Hematopoietic multipotent progenitor cell (in vitro differentiated cells): ENCODE measurements around the gene SLC39A7. TPM values are rescaled to one million over a fixed set of nuclear protein-coding genes. Genes with fewer than 3 reads are reported as not detected.

ENCODE experiments used
- DNase-seq, 3 donors: peaks; one replicate each; pipeline ENCODE4 v3.0.0-alpha.2; 2011 to 2015; ENCODE audit warnings: low read depth in 2 of 3, low spot score in 2 of 3
- total RNA-seq: library from RNA; depleted of rRNA; stranded (reverse); fragments of >200 nt; gene quantifications from one replicate; pipeline ENCODE4 v1.2.3, GENCODE V29; 2012

Gene SLC39A7
- total RNA-seq, 1 donor: 29.9 TPM

DNA sequence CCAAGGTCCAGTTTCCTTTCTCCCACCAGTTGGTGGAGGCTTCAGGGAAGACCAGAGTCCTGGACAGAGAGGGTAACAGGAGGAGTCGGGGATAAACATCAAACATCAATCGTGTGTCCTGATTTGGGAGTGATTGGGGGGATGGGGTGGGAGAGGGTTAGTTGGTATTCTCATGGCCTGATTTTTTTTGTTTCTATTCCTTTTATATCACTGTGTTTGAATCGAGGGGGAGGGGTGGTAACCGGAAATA, 3.4 kb downstream of the SLC39A7 start:
- DNase-seq: no peak

DNA sequence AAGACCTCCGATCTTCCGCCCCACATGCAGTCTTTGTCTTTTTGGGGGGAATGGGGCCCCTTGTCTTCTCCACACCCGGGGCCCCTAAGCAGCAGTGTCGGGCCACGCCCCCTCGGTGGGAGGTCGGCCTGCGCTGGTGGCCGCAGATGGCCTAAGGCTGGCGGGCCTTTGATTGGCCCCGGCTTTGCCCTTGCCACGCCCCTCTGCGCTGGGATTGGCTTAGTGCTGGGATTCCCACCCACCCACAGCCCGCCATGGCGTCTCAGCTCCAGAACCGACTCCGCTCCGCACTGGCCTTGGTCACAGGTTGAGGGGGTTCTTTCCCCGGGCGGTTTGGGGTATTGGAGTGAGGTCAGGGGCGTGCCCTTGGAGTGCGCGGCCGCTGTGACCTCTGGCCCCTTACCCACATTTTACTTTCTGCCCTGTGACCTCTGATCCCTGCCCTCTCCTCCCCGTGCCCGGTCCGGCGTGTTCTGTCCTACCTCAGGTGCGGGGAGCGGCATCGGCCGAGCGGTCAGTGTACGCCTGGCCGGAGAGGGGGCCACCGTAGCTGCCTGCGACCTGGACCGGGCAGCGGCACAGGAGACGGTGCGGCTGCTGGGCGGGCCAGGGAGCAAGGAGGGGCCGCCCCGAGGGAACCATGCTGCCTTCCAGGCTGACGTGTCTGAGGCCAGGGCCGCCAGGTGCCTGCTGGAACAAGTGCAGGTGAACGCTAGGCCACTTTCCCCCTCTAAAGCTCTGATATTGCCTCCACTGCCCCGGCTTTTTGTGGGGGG, 3.9 kb downstream of the SLC39A7 start, which contains the start of gene HSD17B8:
TSS of gene HSD17B8 (plus strand) at position 241 of the 776 bp plus-strand sequence. CDS start at position 255, 14 bp downstream.
- DNase-seq: peak; percentile 66 to 93 (median 91)

DNA sequence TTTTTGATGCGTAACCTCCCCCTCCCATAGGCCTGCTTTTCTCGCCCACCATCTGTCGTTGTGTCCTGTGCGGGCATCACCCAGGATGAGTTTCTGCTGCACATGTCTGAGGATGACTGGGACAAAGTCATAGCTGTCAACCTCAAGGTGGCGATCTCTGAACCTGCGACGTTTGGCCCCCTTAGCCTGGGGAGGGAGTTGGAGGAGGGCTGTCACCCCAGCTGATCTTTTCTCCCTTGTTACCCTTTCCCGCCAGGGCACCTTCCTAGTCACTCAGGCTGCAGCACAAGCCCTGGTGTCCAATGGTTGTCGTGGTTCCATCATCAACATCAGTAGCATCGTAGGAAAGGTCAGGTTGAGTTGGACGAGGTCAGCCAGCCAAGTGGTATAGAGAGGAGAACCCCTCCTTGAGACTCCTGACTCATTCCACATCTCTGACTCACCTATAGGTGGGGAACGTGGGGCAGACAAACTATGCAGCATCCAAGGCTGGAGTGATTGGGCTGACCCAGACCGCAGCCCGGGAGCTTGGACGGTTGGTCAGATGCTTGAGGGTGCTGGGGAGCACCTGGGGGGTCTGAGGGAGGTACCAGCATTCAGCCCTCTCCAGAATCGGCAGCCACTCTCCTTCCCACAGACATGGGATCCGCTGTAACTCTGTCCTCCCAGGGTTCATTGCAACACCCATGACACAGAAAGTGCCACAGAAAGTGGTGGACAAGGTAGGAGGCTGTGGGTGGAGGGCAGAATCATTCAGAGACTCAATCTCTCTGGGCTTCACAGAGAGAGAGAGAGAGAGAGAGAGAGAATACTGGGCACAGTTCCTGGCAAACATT, 4.7 kb downstream of the SLC39A7 start:
- DNase-seq: no peak

DNA sequence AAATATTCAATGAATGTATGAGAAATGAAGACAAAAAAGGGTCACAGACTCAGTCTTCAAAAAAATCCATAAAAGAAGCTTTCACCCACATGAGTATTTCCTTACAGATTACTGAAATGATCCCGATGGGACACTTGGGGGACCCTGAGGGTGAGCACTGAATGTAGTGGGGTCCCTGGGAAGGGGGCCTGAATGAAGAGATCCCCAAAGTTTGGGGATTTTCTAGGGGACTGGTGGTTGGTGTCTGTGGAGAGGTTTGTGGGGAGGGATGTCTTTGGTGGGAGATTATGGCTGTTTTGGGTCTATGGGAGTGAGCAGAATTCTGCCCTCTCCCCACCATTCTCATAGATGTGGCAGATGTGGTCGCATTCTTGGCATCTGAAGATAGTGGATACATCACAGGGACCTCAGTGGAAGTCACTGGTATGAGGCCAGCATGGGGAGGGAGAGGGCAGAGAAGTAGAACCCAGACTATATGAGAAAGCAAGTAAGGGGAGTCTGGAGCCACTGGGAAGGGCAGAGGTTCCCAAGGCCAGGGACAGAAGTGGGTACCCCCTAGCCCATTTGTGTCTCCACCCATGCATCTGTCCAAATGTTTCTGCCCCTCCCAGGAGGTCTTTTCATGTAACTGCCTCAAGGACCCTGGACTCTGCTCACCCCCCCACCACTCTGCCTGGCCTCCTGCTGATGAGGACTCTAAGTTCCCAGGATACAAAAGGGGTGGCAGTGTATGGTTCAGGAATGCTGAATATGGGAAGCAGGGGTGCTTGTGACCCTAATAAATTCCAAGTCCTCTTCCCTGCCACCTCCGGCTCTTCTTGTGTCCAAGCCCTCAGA, 5.6 kb downstream of the SLC39A7 start:
- no peak for DNase-seq

DNA sequence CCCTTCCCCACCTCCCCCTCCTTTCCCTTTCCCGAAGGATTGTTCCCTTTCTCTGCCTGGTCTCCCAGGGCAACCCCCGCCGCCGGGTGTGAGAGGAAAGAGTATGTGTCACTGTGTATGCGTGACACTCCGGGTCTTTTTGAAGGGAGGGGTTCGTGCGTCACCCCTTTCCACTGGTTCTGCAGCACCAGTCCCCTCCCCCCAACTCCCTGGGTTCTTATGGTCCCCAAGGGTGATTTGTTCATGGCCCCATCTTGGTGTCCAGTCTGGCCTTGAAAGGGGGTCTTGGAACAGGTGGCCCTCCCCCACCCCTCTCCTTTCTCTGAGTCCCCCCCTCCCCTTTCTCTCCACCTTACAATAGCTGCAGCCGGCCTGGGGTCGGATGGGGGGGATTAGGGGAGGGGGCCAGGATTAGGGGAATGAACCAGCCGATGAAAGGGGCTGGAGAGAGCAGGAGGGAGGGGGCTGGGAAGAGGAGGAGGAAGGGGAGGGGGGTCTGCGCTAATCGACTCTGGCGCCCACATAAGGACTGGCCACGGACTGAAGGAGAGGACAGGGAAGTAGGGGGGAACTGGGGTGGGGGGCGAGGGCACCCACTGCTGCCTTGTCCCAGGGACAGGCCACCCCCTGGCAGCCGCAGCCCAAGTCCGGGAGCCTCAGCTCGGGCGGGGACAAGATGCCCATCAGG, 6.3 kb downstream of the SLC39A7 start:
- DNase-seq: no peak

DNA sequence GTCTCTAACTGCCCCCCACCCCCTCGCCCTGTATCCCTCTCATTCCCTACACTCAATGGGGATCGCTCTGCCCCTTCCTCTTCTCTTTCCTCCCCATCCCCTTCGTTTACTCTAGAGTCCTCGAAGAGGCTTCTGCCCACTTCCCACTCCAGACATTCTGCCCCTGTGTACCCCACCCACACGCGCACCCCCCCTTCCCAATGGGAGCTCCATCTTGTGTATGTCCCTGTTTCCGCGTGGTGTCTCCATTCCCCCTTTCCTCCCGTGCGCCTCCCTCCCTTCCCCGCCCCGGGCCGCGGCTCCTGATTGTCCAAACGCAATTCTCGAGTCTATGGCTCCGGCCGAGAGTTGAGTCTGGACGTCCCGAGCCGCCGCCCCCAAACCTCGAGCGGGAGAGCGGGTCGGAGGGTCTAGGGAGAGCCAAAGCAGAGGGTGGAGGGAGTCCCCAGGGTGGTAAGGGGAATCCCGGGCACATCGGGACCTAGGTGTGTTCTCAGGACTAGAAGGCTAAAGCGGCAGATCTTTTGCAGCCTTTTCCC, 7.0 kb downstream of the SLC39A7 start:
- DNase-seq: peak in 1 of 3 donors; percentile 28

DNA sequence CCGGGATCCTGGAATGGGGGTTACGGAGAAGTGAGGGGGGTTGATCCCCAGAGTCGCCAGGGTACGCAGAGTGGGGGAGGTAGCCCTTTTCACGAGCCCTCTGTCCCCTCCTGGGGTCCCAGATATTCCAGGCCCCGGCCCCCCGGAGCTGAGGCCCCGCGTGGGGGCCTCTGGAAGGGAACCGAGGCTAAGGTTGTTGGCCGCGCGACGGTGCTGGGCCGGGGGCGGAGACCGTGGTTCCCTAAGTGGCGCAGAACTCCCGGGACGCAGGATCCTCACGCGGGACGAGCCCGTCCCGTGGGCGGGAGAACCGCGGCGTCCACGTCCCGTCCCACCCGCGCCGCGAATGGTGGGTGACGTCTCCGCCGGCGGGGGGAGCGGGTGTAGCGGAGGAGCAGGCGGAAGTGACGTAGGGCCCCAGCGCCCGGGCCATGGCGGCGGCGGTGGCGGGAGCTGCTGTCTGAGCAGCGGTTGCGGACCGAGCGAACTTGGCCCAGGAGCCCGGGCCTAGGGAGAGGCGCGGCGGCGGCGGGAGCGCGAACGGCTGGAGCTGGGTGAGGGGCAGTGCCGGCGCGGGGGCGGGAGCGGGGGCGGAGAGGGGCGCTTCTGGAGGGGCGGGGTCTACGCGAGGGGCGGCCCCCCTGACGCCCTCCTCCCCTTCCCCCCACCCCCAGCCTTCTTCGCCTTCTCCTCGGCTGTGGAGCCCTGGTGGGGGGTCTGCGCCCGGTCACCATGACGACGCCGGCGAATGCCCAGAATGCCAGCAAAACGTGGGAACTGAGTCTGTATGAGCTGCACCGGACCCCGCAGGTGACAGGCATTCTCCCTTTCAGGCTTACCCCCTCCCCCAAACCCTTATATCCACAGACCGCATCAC, 7.7 kb downstream of the SLC39A7 start, which contains the start of gene RING1:
TSS of gene RING1 (plus strand) at position 410 of the 877 bp plus-strand sequence. CDS start at position 733, 323 bp downstream.
- peak; percentile 79 to 84 (median 80) for DNase-seq

DNA sequence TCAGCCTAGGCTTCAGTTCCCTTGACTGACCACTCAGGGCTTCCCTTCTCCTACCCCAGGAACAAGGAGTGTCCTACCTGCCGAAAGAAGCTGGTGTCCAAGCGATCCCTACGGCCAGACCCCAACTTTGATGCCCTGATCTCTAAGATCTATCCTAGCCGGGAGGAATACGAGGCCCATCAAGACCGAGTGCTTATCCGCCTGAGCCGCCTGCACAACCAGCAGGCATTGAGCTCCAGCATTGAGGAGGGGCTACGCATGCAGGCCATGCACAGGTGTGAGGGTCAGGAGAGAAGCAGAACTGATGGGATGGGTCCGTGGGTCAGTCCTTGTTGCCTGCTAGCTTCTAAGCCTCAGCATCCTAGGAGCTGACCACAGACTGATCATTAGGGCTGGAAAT, 9.2 kb downstream of the SLC39A7 start:
- DNase-seq: no peak

DNA sequence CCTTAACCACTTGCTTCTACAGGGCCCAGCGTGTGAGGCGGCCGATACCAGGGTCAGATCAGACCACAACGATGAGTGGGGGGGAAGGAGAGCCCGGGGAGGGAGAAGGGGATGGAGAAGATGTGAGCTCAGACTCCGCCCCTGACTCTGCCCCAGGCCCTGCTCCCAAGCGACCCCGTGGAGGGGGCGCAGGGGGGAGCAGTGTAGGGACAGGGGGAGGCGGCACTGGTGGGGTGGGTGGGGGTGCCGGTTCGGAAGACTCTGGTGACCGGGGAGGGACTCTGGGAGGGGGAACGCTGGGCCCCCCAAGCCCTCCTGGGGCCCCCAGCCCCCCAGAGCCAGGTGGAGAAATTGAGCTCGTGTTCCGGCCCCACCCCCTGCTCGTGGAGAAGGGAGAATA, 10.5 kb downstream of the SLC39A7 start:
- no peak for DNase-seq

DNA sequence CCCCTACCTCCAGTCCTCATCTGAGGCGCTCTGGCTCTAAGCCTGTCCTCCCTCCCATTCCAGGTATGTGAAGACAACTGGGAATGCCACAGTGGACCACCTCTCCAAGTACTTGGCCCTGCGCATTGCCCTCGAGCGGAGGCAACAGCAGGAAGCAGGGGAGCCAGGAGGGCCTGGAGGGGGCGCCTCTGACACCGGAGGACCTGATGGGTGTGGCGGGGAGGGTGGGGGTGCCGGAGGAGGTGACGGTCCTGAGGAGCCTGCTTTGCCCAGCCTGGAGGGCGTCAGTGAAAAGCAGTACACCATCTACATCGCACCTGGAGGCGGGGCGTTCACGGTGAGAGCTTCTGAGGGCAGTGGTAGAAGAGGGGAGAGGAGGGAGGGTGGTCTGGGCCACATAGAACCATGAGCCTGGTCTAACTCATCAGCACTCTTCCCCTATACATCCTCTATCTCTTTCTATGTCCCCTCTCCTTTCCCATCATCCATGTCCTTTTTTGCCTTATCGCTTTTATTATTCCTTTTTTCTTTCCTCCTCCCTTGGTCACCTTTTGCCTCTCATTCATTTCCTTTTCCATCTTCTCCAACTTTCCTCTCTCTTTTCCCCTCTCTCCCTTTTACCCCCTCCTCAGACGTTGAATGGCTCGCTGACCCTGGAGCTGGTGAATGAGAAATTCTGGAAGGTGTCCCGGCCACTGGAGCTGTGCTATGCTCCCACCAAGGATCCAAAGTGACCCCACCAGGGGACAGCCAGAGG, 11.2 kb downstream of the SLC39A7 start:
- no peak for DNase-seq

DNA sequence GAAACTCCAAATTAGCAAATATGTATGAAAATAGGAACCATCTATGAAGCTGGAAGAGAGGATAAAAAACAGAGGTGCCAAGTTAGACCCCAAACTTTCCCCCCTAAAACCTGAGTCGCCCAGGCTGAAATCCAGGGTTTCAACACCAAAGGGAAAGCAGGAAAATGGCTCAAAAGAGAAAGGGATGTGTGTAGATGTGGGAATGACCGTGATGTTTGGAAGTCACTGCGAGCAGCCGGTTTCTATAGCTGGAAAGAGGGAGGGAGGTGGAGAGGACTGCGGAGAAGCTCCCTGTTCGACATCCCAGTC, 12.1 kb downstream of the SLC39A7 start:
- no peak for DNase-seq

DNA sequence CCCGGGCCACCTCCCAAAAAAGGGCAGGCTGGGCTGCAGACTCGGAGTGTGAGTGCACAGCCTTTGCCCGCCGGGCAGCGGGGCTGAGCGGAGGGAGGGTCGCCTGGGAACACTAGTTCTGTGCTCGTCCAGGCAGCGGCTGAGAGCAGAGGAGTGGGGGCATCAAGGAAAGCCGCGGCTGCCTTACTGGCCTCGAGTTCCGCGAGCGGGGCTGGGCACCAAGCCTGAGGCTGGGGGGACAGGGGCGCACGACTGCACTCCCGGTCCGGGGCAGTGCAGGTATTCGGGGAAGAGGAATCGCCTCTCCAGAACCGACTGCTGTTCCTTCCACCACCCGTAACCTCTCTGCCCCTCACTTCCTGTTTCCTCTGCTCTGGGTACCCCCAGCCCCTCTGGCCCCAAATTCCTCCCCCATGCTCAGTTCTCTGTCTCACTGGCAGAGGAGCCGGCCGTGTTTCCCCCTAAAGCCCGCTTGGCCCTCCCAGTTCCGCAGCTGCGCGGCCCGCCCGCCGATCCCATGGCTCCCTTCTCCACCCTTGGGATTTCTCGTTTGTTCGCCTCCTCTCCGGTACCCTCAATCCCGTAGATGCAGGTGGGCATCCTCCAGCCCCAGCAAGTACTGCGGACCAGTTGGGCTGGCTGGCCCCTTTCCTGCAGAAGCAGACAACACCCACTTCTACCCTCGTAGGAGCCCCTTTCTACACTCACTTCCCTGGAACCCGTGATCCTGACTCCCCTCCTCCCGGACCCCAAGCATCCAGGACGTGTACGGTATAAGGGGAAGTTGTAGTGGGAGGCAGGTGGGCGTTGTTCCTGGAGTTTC, 12.7 kb downstream of the SLC39A7 start:
- DNase-seq: peak in 1 of 3 donors; percentile 54

DNA sequence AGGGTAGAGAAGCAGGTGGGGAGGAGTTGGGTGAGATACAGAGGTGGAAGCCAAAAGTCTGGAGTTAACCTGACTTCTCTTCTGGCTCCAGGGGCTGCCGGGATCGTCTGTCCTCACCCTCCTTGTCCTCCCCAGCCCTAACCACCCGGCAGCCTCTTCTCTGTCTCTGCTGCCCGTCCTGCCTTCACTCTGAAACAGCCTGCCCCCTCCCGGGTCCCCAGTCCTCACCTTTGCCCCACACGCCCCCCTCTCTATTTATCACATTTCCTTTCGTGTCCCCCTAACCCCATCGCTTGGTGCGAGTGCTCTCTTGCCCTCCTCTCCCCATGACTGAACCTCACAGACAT, 13.3 kb downstream of the SLC39A7 start:
- DNase-seq: no peak

DNA sequence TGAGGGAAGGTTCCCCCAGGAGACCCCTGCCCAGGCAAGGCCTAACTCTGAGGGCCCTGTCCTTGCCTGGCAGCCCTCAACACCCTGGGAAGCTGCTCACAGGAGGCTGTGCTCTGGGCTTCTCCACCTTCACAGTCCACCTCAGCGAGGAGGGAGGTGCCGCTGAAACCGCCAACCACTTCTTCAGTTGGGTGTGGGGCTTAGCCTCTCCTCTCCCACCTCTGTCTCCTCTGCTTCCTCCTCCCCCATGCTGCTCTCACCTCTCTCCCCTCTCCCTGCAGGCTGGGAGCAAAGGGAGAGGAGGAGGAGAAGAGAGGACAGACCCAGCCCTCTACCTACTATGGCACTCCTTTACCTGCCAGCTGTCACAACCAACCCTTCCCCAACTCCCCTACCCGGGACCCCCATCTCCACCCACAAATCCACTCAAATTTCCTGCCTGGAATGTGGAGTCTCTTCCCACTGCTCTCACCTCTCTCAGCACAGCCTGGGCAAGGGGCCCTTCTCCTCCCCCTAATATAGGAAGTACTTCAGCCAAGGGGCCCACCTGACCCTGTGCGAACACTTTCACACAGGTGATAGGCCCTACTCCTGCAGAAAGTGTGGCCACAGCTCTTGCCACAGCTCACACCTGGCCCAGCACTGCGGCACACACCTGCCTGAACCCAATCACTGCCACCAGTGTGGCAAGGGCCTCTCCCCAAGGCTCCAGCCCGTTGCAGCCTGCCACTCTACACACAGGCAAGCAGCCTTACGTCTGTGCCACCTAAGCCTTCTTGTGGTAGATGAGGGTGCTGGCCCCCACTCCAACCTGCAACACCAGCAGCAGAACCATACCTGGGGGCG, 14.8 kb downstream of the SLC39A7 start:
- no peak for DNase-seq

DNA sequence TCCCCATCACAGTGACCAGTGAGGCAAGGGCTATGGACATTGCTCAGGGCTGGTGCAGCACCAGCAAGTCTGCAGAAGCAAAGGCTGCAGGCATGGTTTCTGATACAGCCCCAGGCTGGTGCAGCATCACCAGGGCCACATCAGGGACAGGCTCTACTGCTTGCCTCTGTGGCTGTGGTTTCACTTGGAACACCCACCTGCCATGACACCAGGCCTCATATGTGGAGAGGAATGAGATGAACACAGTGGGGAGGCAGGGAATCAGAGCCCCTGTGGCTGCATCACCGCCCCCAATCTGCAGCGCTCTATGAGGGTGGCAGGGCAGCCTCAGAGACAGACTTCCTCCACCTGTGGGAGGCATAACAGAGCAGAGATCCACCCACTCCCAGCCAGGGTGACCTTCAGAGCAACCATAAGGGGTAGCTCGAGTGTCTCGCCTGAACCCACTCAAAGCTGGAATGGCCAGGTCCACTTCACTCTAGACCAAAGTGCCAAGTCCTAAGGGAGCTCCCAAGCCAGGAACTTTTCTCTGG, 15.5 kb downstream of the SLC39A7 start:
- DNase-seq: no peak

DNA sequence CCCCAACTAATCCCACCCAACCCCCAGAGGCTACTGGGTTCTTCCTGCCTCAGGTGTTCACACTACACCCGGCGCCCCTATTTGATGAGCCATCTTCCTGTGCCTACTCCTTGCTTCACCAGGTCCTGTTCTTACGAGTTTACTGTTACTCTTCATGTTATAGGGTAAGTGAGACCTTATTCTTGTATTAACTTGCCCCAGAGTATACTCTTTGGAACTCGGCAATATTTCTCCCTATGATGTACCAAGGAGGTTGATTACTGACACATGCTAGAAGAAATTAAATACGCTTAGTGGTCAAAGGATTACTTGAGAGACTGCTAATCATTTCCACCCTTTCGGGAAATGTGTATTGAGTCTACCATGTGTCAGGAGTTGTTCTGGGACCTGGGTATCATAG, 16.6 kb downstream of the SLC39A7 start:
- no peak for DNase-seq

DNA sequence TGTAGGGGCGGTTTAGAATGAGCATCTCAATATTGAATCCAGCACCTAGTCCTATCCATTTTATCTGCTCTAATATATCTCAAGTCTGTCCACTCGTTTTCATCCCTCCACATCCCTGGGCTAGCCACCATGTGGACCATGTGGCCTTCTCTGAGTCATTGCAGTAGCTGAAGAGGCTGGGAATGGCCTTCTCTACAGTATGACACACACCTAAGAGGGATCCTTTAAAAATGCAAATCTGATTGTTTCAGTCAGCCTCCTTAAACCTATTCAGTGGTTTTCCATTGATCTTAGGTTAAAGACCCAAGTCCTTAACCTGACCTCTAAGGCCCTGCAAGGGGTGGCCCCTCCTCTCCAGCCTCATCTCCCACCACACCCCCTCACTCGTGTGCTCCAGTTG, 17.0 kb downstream of the SLC39A7 start:
- DNase-seq: no peak
